ENCODE data around the gene TWIST1.

The TWIST1 gene

DNA sequence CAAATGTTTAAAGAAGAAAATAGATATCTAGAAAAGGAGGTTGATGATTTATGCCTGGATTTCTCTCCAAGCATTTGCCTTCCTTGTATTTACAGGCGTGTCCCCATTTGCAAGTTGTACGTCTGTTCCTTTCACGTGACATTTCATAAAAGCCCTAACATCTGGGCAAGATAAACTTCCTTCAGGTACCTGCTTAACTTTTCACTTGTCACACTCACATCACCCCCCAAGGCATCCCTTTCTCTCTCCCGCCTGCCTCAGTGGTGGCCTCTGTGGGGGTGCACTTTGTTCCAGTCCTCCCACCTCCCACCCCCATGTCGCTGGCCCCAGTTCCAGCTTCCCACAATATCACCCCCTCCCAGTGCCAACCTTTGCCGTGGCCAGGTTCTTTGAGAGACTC, 6.7 kb downstream of the TWIST1 start:
- no peak overlapping the region for H3K9ac ChIP-seq (ENCODE audit: low read depth, low read length, poor library complexity, severe bottlenecking)

DNA sequence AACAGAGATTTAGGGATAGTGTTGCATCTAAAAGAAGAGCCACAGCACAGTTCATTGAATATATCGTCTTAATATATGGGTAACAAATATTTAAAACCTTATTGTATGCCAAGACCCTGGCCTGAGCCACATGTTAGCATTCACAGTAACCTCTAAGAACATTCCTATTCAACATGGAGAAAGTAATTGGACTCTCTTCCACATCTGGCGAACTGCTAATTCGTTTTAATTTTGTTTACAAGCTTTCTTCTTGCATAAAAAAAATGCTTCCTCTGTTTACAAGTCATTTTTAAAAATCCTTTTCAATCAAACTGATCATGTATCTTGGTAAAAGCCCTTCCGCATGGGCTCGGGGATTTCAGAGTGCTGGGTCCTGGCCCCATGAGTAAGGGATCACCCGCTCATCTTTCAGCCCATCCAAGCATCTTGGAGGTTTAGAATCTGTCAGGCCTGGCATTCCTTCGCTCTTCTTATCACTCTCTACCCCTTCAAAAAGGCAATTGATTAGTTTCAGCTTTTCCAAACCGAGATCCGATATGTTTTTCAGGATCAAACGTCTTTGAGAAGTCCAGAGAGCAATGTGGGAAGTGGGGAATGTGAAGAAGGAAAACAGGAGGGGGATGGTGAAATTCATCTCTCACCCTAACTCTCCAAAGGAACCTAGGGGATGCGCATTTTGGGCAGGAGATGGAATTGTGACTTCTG, 7.3 kb downstream of the TWIST1 start:
- Histone ChIP-seq H2AFZ (ENCODE audit: low read length) (no peak overlapping the region), H3K9me2 (replicated peaks; ENCODE audit: low read depth, low read length) (no peaks in the 10 kb centered on the region), H3K36me3 (ENCODE audit: insufficient read depth, low read length) (no peaks in the 10 kb centered on the region), H3K4me2 (ENCODE audit: low read depth, low read length, poor library complexity, severe bottlenecking) (no peak overlapping the region), H3K4me3 (ENCODE audit: low read length, poor library complexity, severe bottlenecking) (no peak overlapping the region), H3F3A (ENCODE audit: low read depth) (no peaks in the 10 kb centered on the region), H3K9ac (ENCODE audit: low read depth, low read length, poor library complexity, severe bottlenecking) (no peak overlapping the region), H3K9me3 (ENCODE audit: insufficient read depth, low read depth, low read length) (no peaks in the 10 kb centered on the region), H4K20me1 (ENCODE audit: insufficient read depth, low read length, poor library complexity, severe bottlenecking) (no peaks in the 10 kb centered on the region), H3K4me1 (ENCODE audit: insufficient read depth, low read length, poor library complexity, severe bottlenecking) (no peaks in the 10 kb centered on the region), H3K79me2 (ENCODE audit: insufficient read depth, low read length) (no peaks in the 10 kb centered on the region), H3K27me3 (ENCODE audit: insufficient read depth, low read length, poor library complexity, severe bottlenecking) (no peaks in the 10 kb centered on the region)
- TF ChIP-seq EZH2phosphoT487 (IDR thresholded peaks at IDR 0.05; ENCODE audit: borderline replicate concordance): no peak
- TF ChIP-seq, protein P1, sequence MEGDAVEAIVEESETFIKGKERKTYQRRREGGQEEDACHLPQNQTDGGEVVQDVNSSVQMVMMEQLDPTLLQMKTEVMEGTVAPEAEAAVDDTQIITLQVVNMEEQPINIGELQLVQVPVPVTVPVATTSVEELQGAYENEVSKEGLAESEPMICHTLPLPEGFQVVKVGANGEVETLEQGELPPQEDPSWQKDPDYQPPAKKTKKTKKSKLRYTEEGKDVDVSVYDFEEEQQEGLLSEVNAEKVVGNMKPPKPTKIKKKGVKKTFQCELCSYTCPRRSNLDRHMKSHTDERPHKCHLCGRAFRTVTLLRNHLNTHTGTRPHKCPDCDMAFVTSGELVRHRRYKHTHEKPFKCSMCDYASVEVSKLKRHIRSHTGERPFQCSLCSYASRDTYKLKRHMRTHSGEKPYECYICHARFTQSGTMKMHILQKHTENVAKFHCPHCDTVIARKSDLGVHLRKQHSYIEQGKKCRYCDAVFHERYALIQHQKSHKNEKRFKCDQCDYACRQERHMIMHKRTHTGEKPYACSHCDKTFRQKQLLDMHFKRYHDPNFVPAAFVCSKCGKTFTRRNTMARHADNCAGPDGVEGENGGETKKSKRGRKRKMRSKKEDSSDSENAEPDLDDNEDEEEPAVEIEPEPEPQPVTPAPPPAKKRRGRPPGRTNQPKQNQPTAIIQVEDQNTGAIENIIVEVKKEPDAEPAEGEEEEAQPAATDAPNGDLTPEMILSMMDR (conservative IDR thresholded peaks at IDR 0.05; ENCODE audit: low read length): no peak

More for the DNA sequence above, 6.7 kb downstream of the TWIST1 start:
- Histone ChIP-seq H2AFZ (ENCODE audit: low read length) (no peak overlapping the region), H3K4me3 (ENCODE audit: low read length, poor library complexity, severe bottlenecking) (no peak overlapping the region), H3K79me2 (ENCODE audit: insufficient read depth, low read length) (no peaks in the 10 kb centered on the region), H3K9me2 (replicated peaks; ENCODE audit: low read depth, low read length) (no peaks in the 10 kb centered on the region), H3K4me2 (ENCODE audit: low read depth, low read length, poor library complexity, severe bottlenecking) (no peak overlapping the region), H3K27me3 (ENCODE audit: insufficient read depth, low read length, poor library complexity, severe bottlenecking) (no peaks in the 10 kb centered on the region), H3K4me1 (ENCODE audit: insufficient read depth, low read length, poor library complexity, severe bottlenecking) (no peaks in the 10 kb centered on the region), H3F3A (ENCODE audit: low read depth) (no peaks in the 10 kb centered on the region), H3K36me3 (ENCODE audit: insufficient read depth, low read length) (no peaks in the 10 kb centered on the region), H4K20me1 (ENCODE audit: insufficient read depth, low read length, poor library complexity, severe bottlenecking) (no peaks in the 10 kb centered on the region), H3K9me3 (ENCODE audit: insufficient read depth, low read depth, low read length) (no peaks in the 10 kb centered on the region)
- no peak for TF ChIP-seq EZH2phosphoT487 (IDR thresholded peaks at IDR 0.05; ENCODE audit: borderline replicate concordance)
- TF ChIP-seq, protein P1 (conservative IDR thresholded peaks at IDR 0.05; ENCODE audit: low read length): no peak

DNA sequence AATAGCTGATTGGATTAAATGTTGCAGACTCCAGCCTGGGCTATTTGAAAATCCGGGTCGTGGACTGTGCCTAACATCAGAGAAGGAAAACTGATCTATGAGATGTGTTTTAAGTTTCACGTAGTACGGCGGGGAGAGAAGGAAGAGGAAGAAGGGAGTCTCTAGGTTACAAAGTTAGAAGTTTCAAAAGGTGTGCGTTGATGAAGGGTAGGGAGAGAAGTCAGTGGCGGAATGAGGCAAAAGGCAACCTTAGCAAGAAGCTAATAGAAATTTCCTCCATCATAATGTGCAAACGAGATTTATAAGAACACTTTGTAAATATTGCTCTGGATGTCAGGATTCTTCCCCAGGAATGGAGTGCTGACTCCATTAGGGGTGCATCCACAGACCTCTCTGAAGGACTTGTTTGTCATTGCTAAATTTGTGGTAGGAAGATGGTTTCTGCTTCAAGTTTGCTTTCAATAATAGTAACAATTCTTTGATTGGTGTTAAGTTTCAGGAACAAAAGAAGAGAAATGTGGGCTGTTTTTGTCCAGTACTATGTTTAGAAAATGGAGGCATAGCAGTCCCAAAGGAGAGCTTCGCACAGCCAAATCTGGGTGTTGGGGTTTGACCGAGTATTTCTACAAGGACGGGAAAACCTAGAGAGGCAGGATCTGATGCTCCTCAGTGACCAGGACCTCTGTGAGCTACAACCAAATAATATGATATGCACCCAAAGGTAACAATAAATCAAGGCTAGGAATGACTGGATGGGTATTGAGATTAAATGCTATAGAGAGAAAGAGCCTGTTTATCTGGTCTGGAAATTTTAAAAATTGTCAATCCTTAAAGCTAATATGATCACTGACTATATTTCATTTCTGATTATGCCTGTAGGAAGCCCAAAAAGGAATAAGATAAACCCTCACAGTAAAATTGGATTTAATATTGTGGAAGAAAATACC, 8.2 kb downstream of the TWIST1 start:
- Histone ChIP-seq H3K9ac (ENCODE audit: low read depth, low read length, poor library complexity, severe bottlenecking) (no peak overlapping the region), H3K9me2 (replicated peaks; ENCODE audit: low read depth, low read length) (no peaks in the 10 kb centered on the region), H3K9me3 (ENCODE audit: insufficient read depth, low read depth, low read length) (no peaks in the 10 kb centered on the region), H2AFZ (ENCODE audit: low read length) (no peak overlapping the region), H3K4me3 (ENCODE audit: low read length, poor library complexity, severe bottlenecking) (no peak overlapping the region), H3K36me3 (ENCODE audit: insufficient read depth, low read length) (no peaks in the 10 kb centered on the region), H3K4me1 (ENCODE audit: insufficient read depth, low read length, poor library complexity, severe bottlenecking) (no peaks in the 10 kb centered on the region), H3F3A (ENCODE audit: low read depth) (no peaks in the 10 kb centered on the region), H4K20me1 (ENCODE audit: insufficient read depth, low read length, poor library complexity, severe bottlenecking) (no peaks in the 10 kb centered on the region), H3K79me2 (ENCODE audit: insufficient read depth, low read length) (no peaks in the 10 kb centered on the region), H3K27me3 (ENCODE audit: insufficient read depth, low read length, poor library complexity, severe bottlenecking) (no peaks in the 10 kb centered on the region), H3K4me2 (ENCODE audit: low read depth, low read length, poor library complexity, severe bottlenecking) (no peak overlapping the region)
- TF ChIP-seq, protein P1 (conservative IDR thresholded peaks at IDR 0.05; ENCODE audit: low read length): no peak
- TF ChIP-seq EZH2phosphoT487 (IDR thresholded peaks at IDR 0.05; ENCODE audit: borderline replicate concordance): no peak
